Measurements from ENCODE around the gene ERN1. TPM values are rescaled to one million over a fixed set of nuclear protein-coding genes. Genes with fewer than 3 reads are reported as not detected.

ERN1 gene
- total and polyA plus RNA-seq, 2 of the 13 experiments (the other 11 are each of a cell fraction or from before 2014, with no cell fraction given): 6.0 to 12.7 TPM

DNA sequence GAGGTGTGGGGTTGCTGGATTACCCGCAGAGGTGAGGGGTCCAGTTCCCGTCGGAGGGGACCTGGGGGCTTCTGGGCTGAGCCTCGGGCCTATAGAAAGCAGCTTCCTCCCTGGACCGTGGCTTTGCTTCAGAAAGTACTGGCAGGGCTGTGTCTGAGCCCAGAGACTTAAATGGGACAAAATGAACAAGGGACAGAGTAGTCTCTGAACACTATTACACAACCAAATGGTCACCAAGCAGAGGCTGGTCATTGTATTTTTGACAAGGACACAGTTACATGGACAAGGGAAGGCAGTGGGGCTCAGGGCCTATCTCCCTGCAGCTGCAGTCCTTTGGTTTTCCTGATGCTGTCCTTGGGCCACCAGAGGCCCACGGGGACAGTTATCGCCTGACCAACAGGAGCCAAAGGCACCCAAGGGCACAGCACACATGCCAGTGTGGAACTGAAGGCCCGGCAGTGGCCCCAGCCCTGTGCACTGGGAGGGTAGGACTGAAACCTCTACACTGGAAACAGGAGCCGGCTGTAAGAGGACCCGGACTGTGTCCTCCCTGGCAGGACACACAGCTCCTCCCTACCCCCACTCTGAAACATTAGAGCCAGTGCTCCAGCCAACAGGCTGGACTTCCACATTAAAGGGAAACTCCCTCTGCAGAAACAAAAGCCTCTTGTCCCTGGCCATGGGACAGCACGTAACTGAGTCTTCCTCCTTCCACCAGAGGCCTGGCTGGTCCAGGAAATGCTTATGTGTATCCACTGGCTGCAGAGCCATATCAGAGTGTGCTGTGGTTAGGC, 26.0 kb upstream of the ERN1 start (continued):
- TF ChIP-seq, protein P1, sequence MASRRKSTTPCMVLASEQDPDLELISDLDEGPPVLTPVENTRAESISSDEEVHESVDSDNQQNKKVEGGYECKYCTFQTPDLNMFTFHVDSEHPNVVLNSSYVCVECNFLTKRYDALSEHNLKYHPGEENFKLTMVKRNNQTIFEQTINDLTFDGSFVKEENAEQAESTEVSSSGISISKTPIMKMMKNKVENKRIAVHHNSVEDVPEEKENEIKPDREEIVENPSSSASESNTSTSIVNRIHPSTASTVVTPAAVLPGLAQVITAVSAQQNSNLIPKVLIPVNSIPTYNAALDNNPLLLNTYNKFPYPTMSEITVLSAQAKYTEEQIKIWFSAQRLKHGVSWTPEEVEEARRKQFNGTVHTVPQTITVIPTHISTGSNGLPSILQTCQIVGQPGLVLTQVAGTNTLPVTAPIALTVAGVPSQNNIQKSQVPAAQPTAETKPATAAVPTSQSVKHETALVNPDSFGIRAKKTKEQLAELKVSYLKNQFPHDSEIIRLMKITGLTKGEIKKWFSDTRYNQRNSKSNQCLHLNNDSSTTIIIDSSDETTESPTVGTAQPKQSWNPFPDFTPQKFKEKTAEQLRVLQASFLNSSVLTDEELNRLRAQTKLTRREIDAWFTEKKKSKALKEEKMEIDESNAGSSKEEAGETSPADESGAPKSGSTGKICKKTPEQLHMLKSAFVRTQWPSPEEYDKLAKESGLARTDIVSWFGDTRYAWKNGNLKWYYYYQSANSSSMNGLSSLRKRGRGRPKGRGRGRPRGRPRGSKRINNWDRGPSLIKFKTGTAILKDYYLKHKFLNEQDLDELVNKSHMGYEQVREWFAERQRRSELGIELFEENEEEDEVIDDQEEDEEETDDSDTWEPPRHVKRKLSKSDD (CRISPR knock-in tag; IDR thresholded peaks at IDR 0.05; ENCODE audit: low read depth): no peak
- peak; percentile 52; the same call in 1 of the 2 replicates for TF ChIP-seq NRL (CRISPR knock-in tag; IDR thresholded peaks at IDR 0.05; ENCODE audit: borderline replicate concordance)
- 0 out of 2 replicates have a peak, but pooled peaks have one; percentile 34 for TF ChIP-seq PHF20 (CRISPR knock-in tag; IDR thresholded peaks at IDR 0.05)
- TF ChIP-seq YEATS4 (CRISPR knock-in tag; IDR thresholded peaks at IDR 0.05; ENCODE audit: borderline replicate concordance): peak; percentile 35; the same call in 1 of the 2 replicates
- TF ChIP-seq, protein P2, sequence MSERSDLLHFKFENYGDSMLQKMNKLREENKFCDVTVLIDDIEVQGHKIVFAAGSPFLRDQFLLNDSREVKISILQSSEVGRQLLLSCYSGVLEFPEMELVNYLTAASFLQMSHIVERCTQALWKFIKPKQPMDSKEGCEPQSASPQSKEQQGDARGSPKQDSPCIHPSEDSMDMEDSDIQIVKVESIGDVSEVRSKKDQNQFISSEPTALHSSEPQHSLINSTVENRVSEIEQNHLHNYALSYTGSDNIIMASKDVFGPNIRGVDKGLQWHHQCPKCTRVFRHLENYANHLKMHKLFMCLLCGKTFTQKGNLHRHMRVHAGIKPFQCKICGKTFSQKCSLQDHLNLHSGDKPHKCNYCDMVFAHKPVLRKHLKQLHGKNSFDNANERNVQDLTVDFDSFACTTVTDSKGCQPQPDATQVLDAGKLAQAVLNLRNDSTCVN (CRISPR knock-in tag; IDR thresholded peaks at IDR 0.05; ENCODE audit: borderline replicate concordance): no peak
- TF ChIP-seq ZNF607 (CRISPR knock-in tag; IDR thresholded peaks at IDR 0.05; ENCODE audit: borderline replicate concordance): peak; percentile 62; the same call in 1 of the 2 replicates
- TF ChIP-seq ZFP36 (IDR thresholded peaks at IDR 0.05; ENCODE audit: borderline replicate concordance, low read depth, low read length, partially characterized antibody): no peak
- TF ChIP-seq, protein P3, sequence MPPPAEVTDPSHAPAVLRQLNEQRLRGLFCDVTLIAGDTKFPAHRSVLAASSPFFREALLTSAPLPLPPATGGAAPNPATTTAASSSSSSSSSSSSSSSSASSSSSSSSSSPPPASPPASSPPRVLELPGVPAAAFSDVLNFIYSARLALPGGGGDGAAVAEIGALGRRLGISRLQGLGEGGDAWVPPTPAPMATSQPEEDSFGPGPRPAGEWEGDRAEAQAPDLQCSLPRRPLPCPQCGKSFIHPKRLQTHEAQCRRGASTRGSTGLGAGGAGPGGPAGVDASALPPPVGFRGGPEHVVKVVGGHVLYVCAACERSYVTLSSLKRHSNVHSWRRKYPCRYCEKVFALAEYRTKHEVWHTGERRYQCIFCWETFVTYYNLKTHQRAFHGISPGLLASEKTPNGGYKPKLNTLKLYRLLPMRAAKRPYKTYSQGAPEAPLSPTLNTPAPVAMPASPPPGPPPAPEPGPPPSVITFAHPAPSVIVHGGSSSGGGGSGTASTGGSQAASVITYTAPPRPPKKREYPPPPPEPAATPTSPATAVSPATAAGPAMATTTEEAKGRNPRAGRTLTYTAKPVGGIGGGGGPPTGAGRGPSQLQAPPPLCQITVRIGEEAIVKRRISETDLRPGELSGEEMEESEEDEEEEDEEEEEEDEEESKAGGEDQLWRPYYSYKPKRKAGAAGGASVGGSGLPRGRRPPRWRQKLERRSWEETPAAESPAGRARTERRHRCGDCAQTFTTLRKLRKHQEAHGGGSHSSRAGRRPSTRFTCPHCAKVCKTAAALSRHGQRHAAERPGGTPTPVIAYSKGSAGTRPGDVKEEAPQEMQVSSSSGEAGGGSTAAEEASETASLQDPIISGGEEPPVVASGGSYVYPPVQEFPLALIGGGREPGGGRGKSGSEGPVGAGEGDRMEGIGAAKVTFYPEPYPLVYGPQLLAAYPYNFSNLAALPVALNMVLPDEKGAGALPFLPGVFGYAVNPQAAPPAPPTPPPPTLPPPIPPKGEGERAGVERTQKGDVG (CRISPR knock-in tag; IDR thresholded peaks at IDR 0.05; ENCODE audit: borderline replicate concordance): no peak; the same call in 1 of the 2 replicates
- TF ChIP-seq ZFP37 (CRISPR knock-in tag; IDR thresholded peaks at IDR 0.05; ENCODE audit: borderline replicate concordance): peak; percentile 55; the same call in 1 of the 2 replicates
- peak; percentile 96 for TF ChIP-seq PHF21A (CRISPR knock-in tag; IDR thresholded peaks at IDR 0.05)
- TF ChIP-seq HDAC6 (IDR thresholded peaks at IDR 0.05; ENCODE audit: low read depth, low read length): no peak
- no peak for TF ChIP-seq REXO4 (CRISPR knock-in tag; IDR thresholded peaks at IDR 0.05; ENCODE audit: borderline replicate concordance)
- TF ChIP-seq, protein P4, sequence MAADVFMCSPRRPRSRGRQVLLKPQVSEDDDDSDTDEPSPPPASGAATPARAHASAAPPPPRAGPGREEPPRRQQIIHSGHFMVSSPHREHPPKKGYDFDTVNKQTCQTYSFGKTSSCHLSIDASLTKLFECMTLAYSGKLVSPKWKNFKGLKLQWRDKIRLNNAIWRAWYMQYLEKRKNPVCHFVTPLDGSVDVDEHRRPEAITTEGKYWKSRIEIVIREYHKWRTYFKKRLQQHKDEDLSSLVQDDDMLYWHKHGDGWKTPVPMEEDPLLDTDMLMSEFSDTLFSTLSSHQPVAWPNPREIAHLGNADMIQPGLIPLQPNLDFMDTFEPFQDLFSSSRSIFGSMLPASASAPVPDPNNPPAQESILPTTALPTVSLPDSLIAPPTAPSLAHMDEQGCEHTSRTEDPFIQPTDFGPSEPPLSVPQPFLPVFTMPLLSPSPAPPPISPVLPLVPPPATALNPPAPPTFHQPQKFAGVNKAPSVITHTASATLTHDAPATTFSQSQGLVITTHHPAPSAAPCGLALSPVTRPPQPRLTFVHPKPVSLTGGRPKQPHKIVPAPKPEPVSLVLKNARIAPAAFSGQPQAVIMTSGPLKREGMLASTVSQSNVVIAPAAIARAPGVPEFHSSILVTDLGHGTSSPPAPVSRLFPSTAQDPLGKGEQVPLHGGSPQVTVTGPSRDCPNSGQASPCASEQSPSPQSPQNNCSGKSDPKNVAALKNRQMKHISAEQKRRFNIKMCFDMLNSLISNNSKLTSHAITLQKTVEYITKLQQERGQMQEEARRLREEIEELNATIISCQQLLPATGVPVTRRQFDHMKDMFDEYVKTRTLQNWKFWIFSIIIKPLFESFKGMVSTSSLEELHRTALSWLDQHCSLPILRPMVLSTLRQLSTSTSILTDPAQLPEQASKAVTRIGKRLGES (CRISPR knock-in tag; IDR thresholded peaks at IDR 0.05; ENCODE audit: borderline replicate concordance): no peak
- peak; percentile 87; the same call in 1 of the 2 replicates for TF ChIP-seq AKAP8 (CRISPR knock-in tag; IDR thresholded peaks at IDR 0.05)
- peak; percentile 26; the same call in 1 of the 2 replicates for TF ChIP-seq ZNF747 (CRISPR knock-in tag; IDR thresholded peaks at IDR 0.05; ENCODE audit: borderline replicate concordance)
- no peak for TF ChIP-seq HNRNPUL1 (IDR thresholded peaks at IDR 0.05; ENCODE audit: low read depth, low read length)
- TF ChIP-seq KDM4B (CRISPR knock-in tag; IDR thresholded peaks at IDR 0.05): no peak; the same call in 1 of the 2 replicates

All from HepG2 (cell line).